ENCODE measurements around the gene ZNF771.

DNA sequence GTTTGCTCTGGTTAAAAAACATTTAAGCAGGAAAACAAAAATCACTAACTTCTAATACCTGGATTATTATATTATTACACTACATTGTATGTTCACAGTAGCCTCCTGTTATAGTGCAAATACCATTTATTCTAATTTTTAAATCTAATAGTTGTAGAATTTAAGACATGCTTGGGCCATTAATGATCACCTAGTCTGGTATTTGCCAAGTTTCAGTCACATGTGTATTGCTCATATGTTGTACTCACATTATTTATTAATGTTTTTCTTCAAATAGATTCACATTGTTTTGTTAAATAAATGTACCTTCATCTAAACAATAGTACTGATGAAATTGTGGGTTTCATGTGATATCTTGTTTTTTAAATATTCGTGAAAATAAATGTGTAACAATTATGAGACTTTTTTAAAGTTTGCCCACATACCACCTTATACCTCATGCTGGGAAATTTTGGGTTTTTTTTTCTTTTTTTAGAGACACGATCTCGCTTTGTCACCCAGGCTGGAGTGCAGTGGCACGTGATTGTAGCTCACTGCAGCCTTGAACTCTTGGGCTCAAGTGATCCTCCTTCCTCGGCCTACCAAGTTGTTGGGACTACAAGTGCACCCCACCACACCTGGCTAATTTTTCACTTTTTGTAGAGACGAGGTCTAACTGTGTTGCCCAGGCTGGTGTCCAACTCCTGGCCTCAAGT lies 5.9 kb downstream of the ZNF771 start:
- TF ChIP-seq, protein P1, sequence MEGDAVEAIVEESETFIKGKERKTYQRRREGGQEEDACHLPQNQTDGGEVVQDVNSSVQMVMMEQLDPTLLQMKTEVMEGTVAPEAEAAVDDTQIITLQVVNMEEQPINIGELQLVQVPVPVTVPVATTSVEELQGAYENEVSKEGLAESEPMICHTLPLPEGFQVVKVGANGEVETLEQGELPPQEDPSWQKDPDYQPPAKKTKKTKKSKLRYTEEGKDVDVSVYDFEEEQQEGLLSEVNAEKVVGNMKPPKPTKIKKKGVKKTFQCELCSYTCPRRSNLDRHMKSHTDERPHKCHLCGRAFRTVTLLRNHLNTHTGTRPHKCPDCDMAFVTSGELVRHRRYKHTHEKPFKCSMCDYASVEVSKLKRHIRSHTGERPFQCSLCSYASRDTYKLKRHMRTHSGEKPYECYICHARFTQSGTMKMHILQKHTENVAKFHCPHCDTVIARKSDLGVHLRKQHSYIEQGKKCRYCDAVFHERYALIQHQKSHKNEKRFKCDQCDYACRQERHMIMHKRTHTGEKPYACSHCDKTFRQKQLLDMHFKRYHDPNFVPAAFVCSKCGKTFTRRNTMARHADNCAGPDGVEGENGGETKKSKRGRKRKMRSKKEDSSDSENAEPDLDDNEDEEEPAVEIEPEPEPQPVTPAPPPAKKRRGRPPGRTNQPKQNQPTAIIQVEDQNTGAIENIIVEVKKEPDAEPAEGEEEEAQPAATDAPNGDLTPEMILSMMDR (IDR thresholded peaks at IDR 0.05; ENCODE audit: insufficient read depth, low read length, poor library complexity, severe bottlenecking): no peak
- no peak for TF ChIP-seq EZH2phosphoT487 (conservative IDR thresholded peaks at IDR 0.05; ENCODE audit: low read length)

Measured in SU-DHL-6 (cell line).